NCI-H1417 treated with DMSO at 0.1 percent for 48 hours (cell line): ENCODE data around the gene KIAA0825.

Experiments
- DNase-seq: peaks from one replicate; lab custom pipeline; 2025; lab: John Stamatoyannopoulos, UW

KIAA0825 gene

DNA sequence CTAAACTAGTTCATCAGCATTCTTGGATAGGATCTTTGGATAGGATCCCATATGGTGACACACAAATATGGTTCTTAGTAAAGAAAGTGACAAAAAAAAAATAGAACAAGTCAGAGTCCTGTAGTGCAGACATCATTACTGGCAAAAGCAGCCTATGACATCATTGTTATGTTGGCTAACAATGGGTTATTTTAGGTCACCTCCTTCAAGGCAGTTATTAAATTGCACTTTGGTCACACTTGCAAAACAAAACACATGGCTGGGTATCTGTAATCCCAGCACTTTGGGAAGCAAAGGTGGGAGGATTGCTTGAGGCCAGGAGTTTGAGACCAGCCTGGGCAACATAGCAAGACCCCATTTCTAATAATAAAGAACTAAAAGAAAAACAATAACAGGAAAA is 185.9 kb downstream of the KIAA0825 start:
- no peak for DNase-seq

DNA sequence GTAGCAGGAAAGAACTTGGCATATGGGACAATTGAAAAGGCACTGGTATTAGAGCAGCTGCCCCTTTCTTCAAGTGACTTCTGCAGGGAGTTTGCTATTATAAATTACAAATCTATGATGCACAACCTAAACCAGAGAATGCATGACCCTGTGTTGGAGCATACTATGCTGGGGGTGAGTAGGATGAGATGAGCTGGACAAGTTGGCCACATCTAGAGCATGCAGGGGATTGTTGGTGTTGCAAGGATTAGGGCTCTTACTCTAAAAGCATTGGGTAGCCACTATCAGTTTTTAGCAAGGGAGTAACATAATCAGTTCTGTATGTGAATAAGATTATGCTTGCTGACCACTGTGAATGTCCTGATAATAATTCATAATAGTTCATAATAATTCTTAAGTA is 186.7 kb downstream of the KIAA0825 start:
- no peak for DNase-seq

DNA sequence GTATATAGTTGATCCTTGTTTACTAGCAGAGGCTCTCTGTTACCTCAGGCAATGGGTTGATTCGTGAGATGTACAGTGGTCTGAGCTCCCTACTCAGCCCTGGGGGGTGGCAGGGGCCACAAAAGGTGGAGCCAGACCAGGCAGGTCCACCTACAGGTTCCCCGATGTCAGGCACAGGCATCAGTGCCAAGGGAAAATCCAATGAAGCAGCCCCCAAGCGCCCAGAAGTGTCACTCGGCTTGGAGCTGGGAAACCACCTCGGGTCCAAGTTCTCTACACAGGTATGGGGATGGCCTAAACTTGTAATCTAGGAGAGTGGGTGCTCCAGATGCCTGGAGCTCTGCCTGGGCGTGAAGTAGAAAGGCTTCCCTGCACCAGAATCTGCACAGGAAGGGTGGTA is 188.8 kb downstream of the KIAA0825 start:
- DNase-seq, result no peak

DNA sequence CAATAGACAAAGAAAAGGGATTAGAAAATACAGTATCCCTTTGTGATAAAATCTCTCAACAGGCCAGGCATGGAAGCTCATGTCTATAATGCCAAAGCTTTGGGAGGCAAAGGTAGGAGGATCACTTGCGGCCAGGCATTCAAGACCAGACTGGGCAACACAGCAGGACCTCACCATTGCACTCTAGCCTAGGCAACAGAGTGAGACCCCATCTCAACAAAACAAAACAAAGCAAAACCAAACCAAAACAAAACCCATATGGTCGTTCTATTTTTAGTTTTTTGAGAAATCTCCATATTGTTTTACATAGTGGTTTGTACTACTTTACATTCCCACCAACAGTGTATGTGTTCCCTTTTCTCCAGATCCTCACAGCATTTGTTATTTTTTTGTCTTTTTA is 193.0 kb downstream of the KIAA0825 start:
- no peak for DNase-seq

DNA sequence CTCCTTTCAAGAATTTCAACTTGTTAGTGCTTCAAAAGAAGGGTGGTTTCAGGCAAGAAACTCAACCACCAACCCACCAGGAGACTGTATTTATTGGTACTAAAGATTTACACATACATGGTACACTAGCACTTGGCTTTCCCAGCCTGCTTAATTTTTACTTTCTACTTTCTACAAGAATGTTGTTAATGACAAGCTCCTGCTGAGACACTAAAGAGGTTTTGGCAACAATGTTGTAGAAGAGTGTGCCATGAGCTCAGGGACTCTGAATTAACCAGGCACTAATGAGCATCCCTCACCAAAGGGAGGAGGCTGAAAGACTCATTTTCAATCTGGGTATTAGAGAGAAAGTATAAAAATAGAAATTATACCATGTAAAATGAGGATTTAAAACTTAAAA is 195.0 kb downstream of the KIAA0825 start:
- DNase-seq, result no peak

DNA sequence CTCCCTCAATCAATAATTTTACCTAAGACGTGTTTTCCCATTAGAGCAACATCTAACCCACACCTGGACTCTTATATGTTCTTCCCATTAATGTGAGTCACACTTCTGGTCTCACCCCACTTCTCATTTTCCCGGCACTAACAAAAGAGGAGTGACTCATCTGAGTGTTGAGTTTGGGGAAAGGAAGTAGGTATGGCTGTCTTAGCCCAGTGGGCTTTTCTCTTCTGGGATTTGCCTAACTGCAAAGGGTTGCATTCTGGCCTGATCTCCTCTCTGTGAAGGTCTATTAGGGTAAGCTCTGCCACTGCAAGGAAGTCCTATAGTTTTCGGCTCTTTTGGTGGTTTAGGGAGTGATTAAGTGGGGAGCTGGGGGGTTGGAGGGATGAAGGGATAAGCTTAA is 195.6 kb downstream of the KIAA0825 start:
- no peak for DNase-seq

DNA sequence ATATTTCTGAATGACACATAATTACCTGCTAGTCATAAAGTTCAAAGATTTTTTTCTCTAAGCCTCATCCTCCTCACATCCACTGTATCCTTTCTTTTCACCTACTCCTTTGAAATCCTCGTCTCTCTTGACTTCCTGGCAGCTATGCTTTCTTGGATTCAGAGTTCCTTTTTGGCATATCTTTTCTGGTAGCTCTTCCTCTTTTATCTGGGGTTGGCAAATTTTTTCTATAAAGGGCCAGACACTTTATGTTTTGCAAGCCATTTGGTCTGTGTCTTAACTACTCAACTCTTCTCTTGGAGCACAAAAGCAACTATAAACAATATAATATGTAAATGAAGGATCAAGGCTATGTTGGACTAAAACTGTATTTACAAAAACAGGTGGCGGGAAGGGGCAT is 197.5 kb downstream of the KIAA0825 start:
- no peak for DNase-seq

DNA sequence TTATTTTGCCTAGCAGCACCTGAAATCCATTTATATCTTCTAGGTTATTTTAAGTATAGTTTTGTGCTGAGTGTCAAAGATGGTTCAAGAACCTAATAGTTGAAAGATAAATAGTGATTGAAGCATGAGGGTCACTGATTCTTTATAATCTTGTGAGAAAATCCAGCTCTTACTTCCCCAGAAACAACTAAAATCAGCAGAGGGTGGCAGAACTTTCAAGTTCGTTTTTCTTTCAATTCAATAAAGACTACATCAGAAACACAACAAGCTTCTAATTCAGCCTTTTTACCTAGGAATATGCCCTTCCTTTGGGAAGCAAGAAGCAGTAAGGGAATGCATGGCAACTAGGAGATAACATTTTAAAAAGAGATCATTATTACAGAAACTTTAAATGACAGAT is 202.6 kb downstream of the KIAA0825 start:
- DNase-seq, result no peak

DNA sequence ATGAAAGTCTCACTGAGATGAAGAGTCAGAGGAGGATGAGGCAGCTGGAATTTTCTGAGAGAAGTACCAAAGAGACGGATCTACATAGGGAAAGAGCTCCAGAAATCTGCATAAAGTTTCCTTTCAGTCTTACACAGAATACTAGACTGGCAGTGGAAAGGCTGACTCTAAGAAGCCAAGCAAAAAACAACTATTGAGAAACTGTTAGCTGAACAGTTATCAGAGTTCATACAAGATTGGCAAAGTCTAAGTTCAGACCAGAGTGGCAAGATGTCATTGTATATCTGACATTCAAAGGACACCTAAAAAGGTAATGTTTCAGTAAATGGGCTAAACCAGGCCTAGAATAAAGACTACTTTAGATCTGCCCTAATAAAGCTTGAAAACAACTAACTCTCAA is 209.0 kb downstream of the KIAA0825 start:
- no peak for DNase-seq

DNA sequence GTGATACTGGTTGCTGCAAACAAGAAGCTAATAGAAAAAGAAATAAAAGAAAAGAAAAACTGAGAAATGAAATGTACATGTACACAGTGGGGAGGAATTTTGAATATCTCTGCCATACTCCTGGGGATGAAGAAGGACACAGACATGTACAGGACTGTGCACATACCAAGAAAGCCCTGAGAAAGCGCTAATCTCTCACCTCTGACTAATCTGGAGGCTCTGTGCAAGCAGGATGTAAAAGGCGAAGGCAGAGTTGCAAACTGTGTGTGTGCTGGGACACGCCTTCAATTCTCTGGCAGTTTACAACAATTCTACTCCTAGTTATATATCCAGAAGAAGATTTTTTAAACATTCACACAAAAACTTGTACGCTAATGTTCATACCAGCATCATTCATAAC is 211.4 kb downstream of the KIAA0825 start:
- DNase-seq, result no peak

DNA sequence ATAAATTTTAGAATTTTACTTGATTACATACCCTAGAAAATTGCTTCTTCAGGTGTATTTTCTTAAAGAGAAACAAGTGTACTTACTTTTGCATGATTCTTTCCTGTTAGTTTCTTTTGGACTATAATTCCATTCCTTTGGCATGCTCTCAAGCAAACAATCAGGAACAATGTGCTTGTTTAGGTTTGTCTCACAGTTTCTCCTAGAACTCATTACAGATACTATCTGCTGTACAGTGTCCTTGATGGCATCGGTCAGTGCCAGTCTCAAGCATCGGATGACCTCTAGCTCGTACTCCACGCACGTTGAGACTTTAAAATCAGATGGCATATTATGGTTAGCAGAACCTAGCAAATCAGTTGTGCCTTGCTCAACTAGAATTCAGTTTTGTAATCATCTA is 214.9 kb downstream of the KIAA0825 start:
- DNase-seq, result no peak

DNA sequence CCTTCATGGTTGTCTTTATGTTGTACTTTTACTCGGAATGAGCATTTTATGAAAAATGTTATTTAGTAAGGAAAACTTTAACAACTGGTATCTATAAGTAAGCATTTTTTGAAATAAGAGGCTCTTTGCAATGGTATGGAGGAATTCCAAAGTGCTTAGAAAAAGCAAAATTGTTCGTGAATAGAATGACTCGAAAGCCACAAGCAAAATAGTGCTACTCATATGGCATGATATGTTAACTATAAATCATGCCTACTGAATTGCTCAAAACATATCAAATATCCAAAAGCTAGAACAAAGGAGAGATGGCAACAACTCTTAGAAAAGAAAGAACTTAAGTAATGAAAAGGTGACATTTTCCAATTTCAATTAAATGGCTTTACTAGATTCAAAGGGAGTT is 216.3 kb downstream of the KIAA0825 start:
- no peak for DNase-seq

DNA sequence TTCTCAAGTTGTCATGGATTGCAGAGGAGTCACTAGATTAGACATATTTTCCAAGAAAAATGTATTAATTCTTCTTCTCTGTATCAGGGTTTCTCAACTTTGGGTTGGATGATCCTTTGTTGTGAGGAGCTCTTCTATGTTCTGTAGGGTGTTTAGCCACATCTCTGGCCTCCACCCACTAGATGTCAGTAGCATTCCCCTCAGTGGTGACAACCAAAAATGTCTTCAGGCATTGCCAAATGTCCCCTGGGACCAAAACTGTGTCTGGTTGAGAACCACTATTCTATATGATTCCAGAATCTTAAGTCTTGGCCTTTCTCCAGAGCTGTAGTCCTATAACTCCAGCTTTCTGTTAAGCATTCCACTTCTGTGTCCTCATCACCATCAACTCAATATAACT is 220.9 kb downstream of the KIAA0825 start:
- no peak for DNase-seq

DNA sequence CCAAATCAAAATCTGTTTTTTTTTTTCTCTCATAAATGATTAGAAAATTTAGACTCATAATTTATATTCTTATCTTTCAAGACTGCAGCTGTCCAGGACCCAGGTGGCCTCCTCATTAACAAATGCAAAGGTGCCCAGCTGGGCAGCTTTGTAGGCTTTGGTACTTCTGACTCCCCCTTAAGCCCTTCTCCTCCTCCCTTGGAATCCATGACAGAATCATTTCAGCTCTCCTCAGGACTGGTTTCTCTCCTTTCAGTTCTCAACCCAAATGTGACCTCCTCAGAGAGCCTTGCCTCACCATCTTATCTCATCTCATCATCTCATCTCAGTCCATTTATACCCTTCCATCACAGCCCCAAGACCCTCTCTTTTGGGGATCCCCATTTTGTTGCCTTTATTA is 221.7 kb downstream of the KIAA0825 start:
- no peak for DNase-seq

DNA sequence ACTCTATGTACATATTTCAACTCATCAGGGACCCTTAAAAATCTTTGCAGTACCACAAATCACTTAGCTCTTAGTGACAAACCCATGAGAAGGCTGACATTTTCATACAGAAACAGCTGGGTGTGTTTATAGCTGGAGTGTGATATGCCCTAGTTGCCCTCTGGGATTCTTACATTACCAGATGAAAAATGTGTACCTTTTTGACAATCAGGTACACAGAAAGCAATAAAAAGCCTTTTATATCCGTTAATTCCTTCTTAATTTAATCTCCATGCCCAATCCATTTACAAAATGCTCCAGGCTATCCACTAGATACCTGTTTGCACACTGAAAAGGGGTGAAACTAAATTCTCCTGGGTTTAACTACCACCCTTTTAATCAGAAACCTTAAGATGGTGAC is 222.9 kb downstream of the KIAA0825 start:
- no peak for DNase-seq

DNA sequence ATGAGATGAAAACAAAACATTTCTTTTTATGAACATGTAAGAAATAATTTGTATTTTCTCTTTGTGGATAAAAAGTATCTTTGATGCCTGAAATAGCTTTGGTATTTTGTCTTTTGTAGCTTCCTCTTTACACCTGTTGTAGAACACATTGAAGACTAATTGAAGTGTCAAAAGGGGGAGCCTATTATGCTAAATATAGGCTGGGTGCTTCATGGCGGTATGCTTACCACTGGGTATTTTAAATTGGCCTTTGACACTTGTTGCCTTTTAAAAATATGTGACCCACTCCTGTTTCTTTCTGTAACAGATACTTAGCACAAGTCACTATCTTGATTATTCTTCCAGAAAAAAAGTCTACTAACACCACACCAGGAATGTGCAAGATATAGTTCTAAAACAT is 226.4 kb downstream of the KIAA0825 start:
- DNase-seq, result no peak

DNA sequence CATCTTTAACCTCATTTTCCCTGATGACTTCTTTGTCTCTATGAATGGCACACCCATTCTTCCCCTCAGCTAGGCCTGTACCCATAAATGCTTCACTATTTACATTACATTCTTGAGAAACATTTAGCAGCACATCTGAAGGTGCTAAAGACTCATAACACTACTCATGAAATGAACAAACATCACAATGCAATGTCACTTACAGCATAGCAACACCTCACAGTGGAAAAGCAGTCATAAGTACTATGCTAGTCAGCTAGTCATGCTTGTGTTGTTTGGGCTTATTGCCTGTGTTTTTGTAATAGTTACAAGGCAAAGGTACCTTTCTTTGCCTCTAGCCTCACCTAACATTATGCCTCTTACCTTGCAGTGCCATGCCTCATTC is 228.9 kb downstream of the KIAA0825 start:
- no peak for DNase-seq

DNA sequence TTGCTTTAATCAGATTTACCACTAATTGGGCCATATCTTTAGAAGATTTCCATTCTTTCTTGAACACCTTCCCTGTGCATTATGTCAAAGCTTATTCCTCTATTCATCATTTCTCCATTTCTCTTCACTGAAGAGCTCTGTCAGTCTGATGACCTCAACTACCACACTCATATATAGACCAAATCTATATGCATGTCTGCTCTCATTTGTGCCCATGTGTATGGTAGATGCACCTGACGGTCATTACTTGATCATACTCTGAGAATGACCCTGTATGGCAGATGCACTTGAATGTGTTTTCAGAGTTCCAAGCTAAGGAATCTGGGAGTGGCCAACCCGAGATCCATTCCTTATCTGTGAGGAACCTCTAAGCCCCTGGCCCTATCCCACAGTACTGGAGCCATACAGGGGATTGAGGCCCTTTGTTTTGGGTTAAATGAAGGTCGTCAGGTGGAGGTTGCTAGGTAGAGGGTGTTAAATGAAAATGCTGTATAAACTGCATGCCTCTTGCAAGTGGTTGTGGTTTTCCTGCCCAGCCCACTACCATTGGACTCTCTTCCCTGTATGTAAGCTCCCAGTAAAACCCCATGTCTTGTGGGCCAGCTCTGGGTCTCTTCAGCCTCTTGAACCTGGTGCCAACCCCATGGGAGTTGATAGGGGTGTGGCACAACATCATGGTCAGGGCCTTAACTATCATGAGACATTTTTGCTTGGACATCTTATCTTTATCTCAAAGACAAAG is 229.5 kb downstream of the KIAA0825 start:
- no peak for DNase-seq

DNA sequence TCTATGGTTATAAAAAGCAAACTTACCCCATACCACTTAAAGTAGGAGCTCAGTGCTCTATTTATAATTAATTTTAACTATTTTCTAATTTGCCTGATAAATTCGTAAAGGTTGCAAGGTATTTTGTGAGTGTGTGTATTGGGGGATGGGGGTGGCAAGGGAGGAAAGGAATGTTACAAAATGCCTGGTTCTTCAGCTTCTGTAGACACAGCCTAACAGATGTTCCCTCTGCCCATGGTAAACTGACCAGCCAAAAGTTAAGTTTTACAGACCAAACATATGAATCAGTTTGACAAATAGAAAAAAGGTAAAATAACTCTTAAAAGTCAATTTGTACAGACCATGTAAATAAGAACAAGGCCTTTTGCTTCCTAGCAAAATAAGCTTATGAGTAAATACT is 232.6 kb downstream of the KIAA0825 start:
- no peak for DNase-seq

DNA sequence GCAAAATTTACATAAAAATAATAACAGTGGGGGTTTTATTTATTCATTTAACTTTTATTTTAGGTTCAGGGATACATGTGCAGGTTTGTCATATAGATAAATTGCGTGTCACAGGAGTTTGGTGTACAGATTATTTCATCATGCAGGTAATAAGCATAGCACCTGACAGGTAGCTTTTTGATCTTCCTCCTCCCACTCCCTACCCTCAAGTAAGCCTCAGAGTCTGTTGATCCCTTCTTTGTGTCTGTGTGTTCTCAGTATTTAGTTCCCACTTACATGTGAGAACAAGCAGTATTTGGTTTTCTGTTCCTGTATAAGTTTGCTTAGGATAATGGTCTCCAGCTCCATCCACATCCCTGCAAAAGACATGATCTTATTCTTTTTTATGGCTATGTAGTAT is 240.3 kb downstream of the KIAA0825 start:
- no peak for DNase-seq

DNA sequence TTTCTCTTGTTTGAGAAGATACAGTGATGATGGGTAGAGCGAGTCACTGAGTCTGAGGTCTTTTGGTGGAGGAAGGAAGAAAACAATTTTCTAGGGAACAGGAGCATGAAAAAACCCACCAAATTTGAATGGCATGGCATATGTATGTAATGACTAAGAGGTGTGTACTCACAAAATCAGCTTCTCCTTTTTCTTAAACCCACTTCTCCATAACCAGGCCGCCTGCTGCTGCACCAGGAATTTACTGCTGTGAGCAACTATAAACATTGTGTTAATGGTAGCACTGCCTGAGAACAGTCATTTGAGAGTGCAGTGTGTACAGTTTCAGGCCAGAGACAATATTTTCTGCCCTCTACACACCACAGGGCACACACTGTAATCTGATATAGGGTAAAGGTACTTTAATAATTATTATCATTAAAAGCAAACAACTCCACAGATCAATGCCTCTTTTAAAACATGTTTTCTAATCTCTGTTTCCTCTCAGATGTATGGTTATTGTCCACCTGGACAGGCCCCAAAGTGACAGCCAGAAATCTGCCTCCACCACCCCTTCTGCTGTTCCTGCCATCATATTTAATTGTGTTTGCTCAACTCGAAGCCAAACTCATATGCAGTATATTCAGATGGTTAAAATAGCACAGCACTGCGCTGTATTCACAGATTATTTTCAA is 241.6 kb downstream of the KIAA0825 start:
- DNase-seq, result peak; percentile 79

DNA sequence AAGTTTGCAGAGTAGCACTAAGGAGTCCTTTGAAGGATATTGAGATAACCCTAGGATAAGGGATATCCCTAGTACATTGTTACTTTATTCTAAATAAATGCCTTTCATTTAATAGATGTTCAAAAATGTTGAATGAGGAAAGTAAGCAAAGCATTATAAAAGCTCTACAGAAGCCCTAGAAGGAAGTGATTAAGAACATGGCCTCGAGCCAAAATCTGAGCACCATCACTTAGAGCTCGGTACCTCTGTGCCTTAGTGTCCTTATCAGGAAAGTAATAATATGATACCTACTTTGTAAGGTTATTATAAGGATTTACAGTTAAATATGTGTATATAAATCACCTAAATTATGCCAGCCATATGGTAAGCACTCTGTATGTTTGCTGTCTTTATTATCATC is 242.6 kb downstream of the KIAA0825 start:
- DNase-seq, result no peak

DNA sequence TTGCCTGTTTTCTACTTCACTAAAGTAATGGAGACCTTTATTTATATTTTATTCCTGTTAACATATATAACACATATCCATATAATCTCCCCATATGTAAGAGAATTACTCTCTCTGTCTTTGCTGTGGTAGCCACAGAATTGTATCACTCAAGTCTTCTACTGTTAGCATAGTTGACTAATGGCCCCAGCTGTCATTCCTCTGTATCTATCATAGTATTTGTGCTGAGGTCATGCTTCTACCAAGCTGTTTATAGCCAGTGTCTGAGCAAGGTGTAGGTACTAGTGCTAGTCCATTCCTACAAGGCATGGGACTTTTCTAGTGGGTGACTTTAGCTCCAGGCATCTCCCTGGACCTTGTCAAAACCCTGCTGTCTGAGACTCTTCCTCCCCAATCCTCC is 244.1 kb downstream of the KIAA0825 start:
- DNase-seq, result no peak

DNA sequence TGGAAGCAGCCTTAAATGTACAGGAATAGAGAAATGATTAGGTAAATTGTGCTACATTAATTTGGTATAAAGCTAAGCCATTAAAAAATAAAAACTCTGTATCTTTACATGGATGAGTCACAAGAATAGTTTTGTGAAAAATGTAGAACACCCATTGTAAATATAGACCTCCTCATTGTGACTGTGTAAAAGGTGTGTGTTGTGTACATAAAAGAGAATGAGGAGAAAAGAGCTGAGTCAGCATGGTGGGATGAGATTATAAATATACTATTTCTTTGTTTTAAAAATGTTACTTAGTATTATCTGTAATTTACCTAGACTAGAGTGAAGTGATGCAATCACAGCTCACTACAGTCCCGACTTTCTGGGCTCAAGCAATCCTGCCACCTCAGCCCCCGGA is 250.5 kb downstream of the KIAA0825 start:
- DNase-seq, result no peak
